Lower leg skin (tissue), 4 donors: ENCODE measurements around the gene FLNC. TPM values are rescaled to one million over a fixed set of nuclear protein-coding genes. Genes with fewer than 3 reads are reported as not detected.

Source experiments
- DNase-seq, 2 donors: peaks; one replicate each; pipeline ENCODE4 v3.0.0-alpha.2; 2019; ENCODE audit warnings: low spot score in 2 of 2
- H3K4me3 ChIP-seq: fragments of 200-600 bp; sonication (generic); 2 replicates; pipeline ENCODE4 v1.5.1; 2017; ENCODE audit warnings: mild to moderate bottlenecking, low read depth; ENCODE audit not compliant: poor library complexity, severe bottlenecking
- POLR2A ChIP-seq, 2 donors: fragments of 450-650 bp; IDR thresholded peaks; one replicate each; pipeline ENCODE4 v1.6.1; 2016 to 2017; ENCODE audit warnings: antibody characterized with exemption in 2 of 2, mild to moderate bottlenecking in 1 of 2, moderate library complexity in 1 of 2
- WGBS, 2 donors: methylation state at CpG; one replicate each; pipeline ENCODE4 v1.1.5; 2018; 5-methylcytosine and 5-hydroxymethylcytosine counted together
- intact Hi-C: fragments of 100-400 bp; cut with DNase I; formaldehyde crosslinking; loops from one replicate; pipeline ENCODE4 v1.15.0; 2023; ENCODE audit warnings: low total_unique reads
- total RNA-seq, 4 donors: library from RNA; depleted of rRNA; stranded (reverse); fragments of >200 nt; gene quantifications; one replicate each; pipeline ENCODE4 v1.1.0, GENCODE V29; 2016
- TF ChIP-seq, protein P1 (sequence below), 3 donors: fragments of 450-650 bp; IDR thresholded peaks; one replicate each; pipeline ENCODE4 v1.5.1; 2016; ENCODE audit warnings: antibody characterized with exemption in 3 of 3, mild to moderate bottlenecking in 3 of 3, moderate library complexity in 2 of 3

The FLNC gene
- total RNA-seq, 4 donors from 2014 or later = 5.0 to 11.1 (median 6.2) TPM

DNA sequence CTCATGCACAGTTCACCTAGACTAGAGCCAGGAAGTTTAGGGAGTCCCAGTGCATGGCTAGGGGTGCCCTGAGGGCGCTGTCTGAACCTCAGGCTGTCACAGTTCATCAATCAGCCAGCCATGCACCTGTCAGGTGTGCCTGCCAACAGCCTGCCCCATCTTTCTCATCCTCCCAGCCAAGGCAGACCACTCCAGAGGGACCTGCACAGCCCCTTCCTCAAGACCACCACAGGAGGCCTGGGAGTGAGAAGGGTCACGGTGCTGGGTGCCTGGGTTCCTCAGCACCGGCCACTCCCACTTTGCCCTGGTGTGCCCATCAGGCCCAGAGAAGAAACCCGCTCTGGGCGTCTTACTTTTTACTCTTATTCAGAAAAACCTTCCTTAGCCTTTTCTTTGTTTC, 40.8 kb downstream of the FLNC start:
- H3K4me3 ChIP-seq = no peak overlapping the region
- TF ChIP-seq POLR2A (IDR thresholded peaks at IDR 0.05) = no peak
- TF ChIP-seq, protein P1, sequence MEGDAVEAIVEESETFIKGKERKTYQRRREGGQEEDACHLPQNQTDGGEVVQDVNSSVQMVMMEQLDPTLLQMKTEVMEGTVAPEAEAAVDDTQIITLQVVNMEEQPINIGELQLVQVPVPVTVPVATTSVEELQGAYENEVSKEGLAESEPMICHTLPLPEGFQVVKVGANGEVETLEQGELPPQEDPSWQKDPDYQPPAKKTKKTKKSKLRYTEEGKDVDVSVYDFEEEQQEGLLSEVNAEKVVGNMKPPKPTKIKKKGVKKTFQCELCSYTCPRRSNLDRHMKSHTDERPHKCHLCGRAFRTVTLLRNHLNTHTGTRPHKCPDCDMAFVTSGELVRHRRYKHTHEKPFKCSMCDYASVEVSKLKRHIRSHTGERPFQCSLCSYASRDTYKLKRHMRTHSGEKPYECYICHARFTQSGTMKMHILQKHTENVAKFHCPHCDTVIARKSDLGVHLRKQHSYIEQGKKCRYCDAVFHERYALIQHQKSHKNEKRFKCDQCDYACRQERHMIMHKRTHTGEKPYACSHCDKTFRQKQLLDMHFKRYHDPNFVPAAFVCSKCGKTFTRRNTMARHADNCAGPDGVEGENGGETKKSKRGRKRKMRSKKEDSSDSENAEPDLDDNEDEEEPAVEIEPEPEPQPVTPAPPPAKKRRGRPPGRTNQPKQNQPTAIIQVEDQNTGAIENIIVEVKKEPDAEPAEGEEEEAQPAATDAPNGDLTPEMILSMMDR (IDR thresholded peaks at IDR 0.05) = no peak
- WGBS, 2 donors = 96 to 98% methylated on average over 5 of the region's 5 CpGs
- intact Hi-C loops = no loop called here
- DNase-seq = no peak

DNA sequence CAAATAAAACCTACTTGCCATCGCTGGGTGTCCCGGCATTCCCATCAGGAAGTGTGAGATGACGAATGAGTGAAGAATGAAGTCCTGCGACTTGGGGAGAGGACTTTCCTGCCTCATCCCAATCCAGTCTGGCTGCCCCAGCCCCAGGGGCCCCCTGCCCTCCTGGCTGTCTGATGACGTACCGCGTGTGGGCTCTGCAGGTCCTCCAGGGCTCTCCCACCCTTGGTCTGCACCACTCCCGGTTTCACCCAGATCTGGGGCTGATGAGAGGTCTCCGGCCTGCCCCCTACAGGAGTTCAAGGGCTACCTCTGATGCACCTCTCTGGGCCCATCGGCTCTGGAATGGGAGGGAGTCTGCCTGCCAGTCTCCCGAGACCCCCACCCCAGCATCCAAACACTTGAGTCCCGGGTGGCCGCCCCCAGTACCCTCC, 42.2 kb downstream of the FLNC start:
- intact Hi-C loops = no loop called here
- 70% methylated on average over 13 of the region's 13 CpGs for WGBS, 2 donors
- no peak for TF ChIP-seq POLR2A (IDR thresholded peaks at IDR 0.05)
- TF ChIP-seq, protein P1 (IDR thresholded peaks at IDR 0.05) = no peak
- DNase-seq = no peak
- no peak overlapping the region for H3K4me3 ChIP-seq

DNA sequence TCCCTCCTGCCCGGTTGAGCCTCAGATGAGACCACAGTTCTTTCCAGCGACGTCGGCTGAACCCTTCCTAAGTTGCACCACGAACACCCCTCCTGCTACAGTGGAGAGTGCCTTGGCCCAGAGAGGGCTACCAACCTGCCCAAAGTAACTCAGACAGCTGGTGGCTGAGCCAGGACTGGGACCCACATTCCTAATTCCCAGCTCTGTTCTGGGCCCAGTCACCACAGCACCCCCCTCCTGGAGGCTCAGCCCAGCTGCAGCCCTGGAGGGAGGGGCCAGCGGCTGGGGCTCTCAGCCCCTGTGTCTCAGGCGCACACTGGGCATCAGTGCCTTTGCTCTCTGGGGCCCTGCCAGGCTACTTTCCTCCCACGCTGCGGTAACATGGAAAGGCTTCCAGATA, 43.0 kb downstream of the FLNC start:
- TF ChIP-seq, protein P1 (IDR thresholded peaks at IDR 0.05) = no peak
- no peak for TF ChIP-seq POLR2A (IDR thresholded peaks at IDR 0.05)
- 71 to 87% methylated on average over 9 of the region's 9 CpGs for WGBS, 2 donors
- H3K4me3 ChIP-seq = no peak overlapping the region
- no peak for DNase-seq
- intact Hi-C loops = no loop called here

DNA sequence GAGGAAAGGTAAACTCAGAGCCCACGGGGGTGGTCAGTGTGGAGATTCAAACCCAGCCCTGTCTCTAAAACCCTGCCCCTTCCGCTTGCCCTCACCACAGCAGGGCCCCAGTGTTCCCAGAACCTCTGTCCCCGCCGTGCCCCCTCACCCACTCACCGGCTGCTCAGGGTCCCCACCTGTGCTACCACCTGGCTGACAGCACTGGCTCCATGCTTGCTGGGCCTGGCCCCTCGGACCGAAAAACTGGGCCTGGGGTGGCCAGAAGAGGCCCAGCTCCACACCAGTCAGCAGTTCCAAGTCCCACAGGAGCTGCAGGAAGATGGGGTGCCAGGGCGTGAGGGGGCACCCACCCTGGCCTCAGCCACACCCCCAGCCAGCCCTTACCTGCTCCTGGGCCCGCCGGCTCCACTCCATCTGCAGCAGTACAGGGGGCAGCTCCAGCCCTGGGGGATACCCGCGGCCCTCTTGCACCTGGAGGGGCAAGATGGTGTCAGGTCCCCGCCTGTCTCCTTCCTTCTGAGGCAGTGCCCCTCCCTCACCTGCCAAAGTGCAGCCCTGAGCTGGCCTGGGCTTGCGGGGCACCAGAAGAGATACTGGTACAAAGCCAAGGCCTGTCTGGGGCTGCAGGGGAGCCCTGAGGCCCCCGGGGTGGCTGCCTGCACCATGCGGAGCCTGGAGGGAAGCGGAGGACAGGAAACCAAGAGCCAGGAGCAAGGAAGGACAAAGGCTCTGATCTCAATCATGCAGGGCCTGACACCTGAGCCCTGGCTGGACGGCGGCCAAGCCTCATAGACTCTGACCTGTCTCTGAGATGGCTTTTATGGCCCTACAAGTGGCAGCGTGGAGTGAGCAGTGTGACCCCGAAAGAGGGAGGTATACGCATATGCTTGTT, 44.2 kb downstream of the FLNC start:
- intact Hi-C loops = no loop called here
- WGBS, 2 donors = 70 to 75% methylated on average over 19 to 22 of the region's 22 CpGs
- TF ChIP-seq, protein P1 (IDR thresholded peaks at IDR 0.05) = no peak
- TF ChIP-seq POLR2A (IDR thresholded peaks at IDR 0.05) = no peak
- H3K4me3 ChIP-seq = no peak overlapping the region
- DNase-seq = no peak

DNA sequence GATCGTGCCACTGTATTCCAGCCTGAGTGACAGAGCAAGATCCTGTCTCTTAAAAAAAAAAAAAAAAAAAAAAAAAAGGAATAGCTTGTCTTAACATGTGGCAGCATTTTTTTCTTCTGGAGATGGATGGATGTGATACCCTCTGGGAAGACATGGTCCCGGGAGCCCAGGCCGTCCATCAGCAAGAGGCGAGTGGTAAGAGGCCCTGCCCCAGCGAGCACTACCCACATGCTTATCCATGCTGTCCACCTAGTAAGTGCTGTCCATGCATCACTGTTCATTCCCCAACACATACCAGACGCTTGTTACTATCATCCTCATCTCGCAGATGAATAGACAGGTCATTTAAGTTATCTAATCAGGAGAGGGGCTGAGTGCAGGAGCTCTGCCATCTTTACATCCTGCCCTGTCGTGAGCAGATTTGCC, 45.3 kb downstream of the FLNC start:
- no peak for TF ChIP-seq POLR2A (IDR thresholded peaks at IDR 0.05)
- WGBS, 2 donors = 63 to 69% methylated on average over 8 of the region's 8 CpGs
- intact Hi-C loops = no loop called here

DNA sequence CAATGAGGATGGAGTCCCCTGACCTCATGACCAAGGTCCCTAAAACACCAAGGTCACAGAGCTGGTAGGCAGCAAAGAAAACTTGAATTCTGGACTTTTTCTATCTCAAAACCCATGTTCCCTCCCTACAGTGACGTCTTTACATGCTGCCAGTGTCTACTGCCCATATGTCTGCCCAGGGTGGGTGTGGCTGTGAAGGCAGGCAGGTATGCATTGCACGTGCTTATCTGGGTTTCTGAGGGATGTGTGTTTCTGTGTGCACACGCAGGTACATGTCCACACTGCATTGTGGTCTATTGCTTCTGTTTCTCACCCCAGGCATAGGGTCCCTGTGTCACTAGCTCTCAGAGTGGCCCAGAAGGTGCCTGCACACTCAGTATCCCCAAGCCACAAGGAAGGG, 45.9 kb downstream of the FLNC start:
- intact Hi-C loops = no loop called here
- WGBS, 2 donors = 46 to 72% methylated on average over 3 of the region's 3 CpGs

More for the DNA sequence above, 45.3 kb downstream of the FLNC start:
- no peak for DNase-seq
- H3K4me3 ChIP-seq = no peak overlapping the region

More for the DNA sequence above, 45.9 kb downstream of the FLNC start:
- no peak for TF ChIP-seq POLR2A (IDR thresholded peaks at IDR 0.05)
- no peak overlapping the region for H3K4me3 ChIP-seq
- no peak for DNase-seq
